ENCODE measurements around the gene FMN2.
"Not testable (repeated sequence)": the region's sequence is repeated elsewhere in the genome, so short reads cannot be mapped to it uniquely, and the experiment has no call there.

FMN2 gene

GRCh38 chr1:240145120-240145519 is 53.4 kb downstream of the FMN2 start:
- no peak for DNase-seq

GRCh38 chr1:240148333-240148732 is 56.6 kb downstream of the FMN2 start:
- no peak for DNase-seq

GRCh38 chr1:240149484-240150094 is 57.9 kb downstream of the FMN2 start:
- DNase-seq, result no peak

GRCh38 chr1:240151136-240151735 is 59.6 kb downstream of the FMN2 start:
- no peak for DNase-seq

GRCh38 chr1:240152611-240153297 is 61.1 kb downstream of the FMN2 start:
- no peak for DNase-seq

- no peak for DNase-seq
Observed at GRCh38 chr1:240155605-240156004, 63.9 kb downstream of the FMN2 start.

- no peak for DNase-seq
Observed at GRCh38 chr1:240164742-240165141, 73.1 kb downstream of the FMN2 start.

- DNase-seq, result no peak
Observed at GRCh38 chr1:240169188-240169587, 77.5 kb downstream of the FMN2 start.

- DNase-seq, result no peak
Observed at GRCh38 chr1:240170266-240170665, 78.6 kb downstream of the FMN2 start.

- no peak for DNase-seq
Observed at GRCh38 chr1:240170806-240171205, 79.1 kb downstream of the FMN2 start.

- DNase-seq, result no peak
Observed at GRCh38 chr1:240171907-240172306, 80.2 kb downstream of the FMN2 start.

GRCh38 chr1:240173836-240174235 is 82.2 kb downstream of the FMN2 start:
- no peak for DNase-seq

- no peak for DNase-seq
Observed at GRCh38 chr1:240174734-240175133, 83.1 kb downstream of the FMN2 start.

- no peak for DNase-seq
Observed at GRCh38 chr1:240178366-240178765, 86.7 kb downstream of the FMN2 start.

- DNase-seq, result not testable (repeated sequence)
Observed at GRCh38 chr1:240184682-240185081, 93.0 kb downstream of the FMN2 start.

- no peak for DNase-seq
Observed at GRCh38 chr1:240188139-240188538, 96.5 kb downstream of the FMN2 start.

GRCh38 chr1:240189386-240189989 is 97.8 kb downstream of the FMN2 start:
- no peak for DNase-seq

GRCh38 chr1:240190881-240191401 is 99.3 kb downstream of the FMN2 start:
- no peak for DNase-seq

- no peak for DNase-seq
Observed at GRCh38 chr1:240192851-240193250, 101.2 kb downstream of the FMN2 start.

GRCh38 chr1:240193679-240194078 is 102.0 kb downstream of the FMN2 start:
- no peak for DNase-seq

- no peak for DNase-seq
Observed at GRCh38 chr1:240194120-240194519, 102.4 kb downstream of the FMN2 start.

GRCh38 chr1:240198376-240198775 is 106.7 kb downstream of the FMN2 start:
- DNase-seq, result no peak

- no peak for DNase-seq
Observed at GRCh38 chr1:240199758-240200645, 108.3 kb downstream of the FMN2 start.
